NT2/D1 (cell line): Measurements from ENCODE around the gene CRISP1.

Source experiments
- SUZ12 ChIP-seq: IDR thresholded peaks from 2 replicates; pipeline ENCODE4 v1.6.1; 2011; ENCODE audit not compliant: insufficient read length, insufficient read depth; ENCODE audit errors: extremely low read depth
- ZNF274 ChIP-seq: IDR thresholded peaks from 2 replicates; pipeline ENCODE4 v1.6.1; 2011; ENCODE audit warnings: mild to moderate bottlenecking, low read depth, low read length

DNA sequence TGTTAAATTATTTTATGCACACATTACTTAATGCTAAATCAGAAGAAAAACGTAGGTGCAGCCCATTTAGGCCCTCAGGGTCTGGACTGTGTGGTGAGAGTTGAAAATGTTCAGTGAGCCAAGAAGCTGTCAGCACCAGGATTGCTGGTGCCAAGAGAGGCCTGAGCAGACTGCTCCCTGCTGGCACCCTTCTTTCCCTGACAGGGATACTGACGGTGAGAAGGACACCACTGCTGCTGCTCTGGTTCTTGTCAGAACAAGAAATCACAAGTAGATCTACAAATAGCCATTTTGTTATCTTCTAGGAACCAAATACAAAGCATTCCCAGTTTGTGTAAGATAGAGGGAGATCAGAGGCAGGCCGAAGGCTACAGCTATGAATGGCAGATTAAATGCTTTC, 48.7 kb upstream of the CRISP1 start:
- TF ChIP-seq ZNF274 (no peak), SUZ12 (no peak)
